ENCODE results near the gene DYNLT4.

GRCh38 chr1:44792736-44793502 is 14.2 kb downstream of the DYNLT4 start:
- TF ChIP-seq EZH2 (IDR thresholded peaks at IDR 0.05; ENCODE audit: insufficient read depth, poor library complexity, severe bottlenecking), result no peak
- no peak for TF ChIP-seq EZH2phosphoT487 (IDR thresholded peaks at IDR 0.05; ENCODE audit: insufficient read depth, low read depth)

All from GM23248 (cell line).